Measurements from ENCODE around the gene TUBB3.

GRCh38 chr16:89922884-89923639 is at the start of gene TUBB3:
- TF ChIP-seq CTCF (IDR thresholded peaks at IDR 0.05) = no peak
- peak in 1 of 2 donors; percentile 52 for TF ChIP-seq POLR2A (IDR thresholded peaks at IDR 0.05)
- TF ChIP-seq POLR2AphosphoS5 (IDR thresholded peaks at IDR 0.05) = no peak
- no peak for TF ChIP-seq EP300 (IDR thresholded peaks at IDR 0.05)

All from gastroesophageal sphincter (tissue), 3 donors.